Measurements from ENCODE around the gene SEPTIN5.

The SEPTIN5 gene

DNA sequence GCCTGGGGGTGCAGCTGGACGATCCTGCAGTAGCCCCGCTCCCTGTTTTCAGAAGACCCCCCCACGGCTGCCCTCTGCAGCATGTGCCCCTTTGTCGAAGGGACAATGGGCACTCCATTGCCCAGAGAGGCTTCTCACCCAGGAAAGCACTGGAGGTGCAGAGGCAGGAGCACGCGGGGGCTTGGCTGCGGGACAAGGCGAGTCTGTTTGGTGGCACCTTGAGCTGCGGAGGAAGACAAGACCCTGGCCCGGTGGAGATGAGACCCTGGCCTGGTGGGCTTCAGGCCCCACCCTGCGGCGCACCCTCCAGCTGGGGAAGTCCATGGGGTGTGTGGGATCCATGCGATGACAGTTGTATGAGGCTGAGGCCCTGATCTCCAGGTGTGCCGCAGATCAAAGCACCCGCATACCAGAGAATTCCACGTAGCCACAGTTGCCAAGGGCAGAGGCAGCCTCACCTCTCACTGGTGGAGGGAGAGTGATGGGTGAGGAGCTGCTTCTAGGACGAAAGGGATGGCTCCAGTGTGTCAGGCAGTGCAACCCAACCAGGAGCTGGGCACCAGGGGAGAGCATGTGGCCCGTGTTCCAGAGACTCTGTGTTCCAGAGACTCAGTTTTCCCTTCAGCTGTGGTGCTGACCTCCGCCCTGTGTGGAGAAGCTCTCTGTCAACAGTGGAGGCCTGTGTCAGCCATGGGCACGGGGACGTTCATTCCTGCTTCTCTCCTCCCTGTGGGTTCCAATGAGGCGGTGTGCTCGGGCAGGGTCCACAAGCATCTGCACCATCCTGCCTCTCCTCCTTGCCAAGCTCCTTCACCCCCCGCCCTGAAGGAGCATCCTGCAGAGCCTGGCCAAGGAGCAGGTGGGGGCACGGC, 56.3 kb downstream of the SEPTIN5 start:
- H3K36me3 ChIP-seq (ENCODE audit: insufficient read depth, low read length), result no peaks in the 10 kb centered on the region
- TF ChIP-seq, protein P1, sequence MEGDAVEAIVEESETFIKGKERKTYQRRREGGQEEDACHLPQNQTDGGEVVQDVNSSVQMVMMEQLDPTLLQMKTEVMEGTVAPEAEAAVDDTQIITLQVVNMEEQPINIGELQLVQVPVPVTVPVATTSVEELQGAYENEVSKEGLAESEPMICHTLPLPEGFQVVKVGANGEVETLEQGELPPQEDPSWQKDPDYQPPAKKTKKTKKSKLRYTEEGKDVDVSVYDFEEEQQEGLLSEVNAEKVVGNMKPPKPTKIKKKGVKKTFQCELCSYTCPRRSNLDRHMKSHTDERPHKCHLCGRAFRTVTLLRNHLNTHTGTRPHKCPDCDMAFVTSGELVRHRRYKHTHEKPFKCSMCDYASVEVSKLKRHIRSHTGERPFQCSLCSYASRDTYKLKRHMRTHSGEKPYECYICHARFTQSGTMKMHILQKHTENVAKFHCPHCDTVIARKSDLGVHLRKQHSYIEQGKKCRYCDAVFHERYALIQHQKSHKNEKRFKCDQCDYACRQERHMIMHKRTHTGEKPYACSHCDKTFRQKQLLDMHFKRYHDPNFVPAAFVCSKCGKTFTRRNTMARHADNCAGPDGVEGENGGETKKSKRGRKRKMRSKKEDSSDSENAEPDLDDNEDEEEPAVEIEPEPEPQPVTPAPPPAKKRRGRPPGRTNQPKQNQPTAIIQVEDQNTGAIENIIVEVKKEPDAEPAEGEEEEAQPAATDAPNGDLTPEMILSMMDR (conservative IDR thresholded peaks at IDR 0.05; ENCODE audit: low read length), result no peak
- no peak for TF ChIP-seq EZH2phosphoT487 (IDR thresholded peaks at IDR 0.05; ENCODE audit: borderline replicate concordance)
- H4K20me1 ChIP-seq (ENCODE audit: insufficient read depth, low read length, poor library complexity, severe bottlenecking), result no peaks in the 10 kb centered on the region
- H2AFZ ChIP-seq (ENCODE audit: low read length), result no peak overlapping the region
- H3K4me2 ChIP-seq (ENCODE audit: low read depth, low read length, poor library complexity, severe bottlenecking), result no peak overlapping the region
- peaks cover 23% of the 10 kb centered on the region; the same call in 1 of the 2 replicates for H3K79me2 ChIP-seq (ENCODE audit: insufficient read depth, low read length)
- no peaks in the 10 kb centered on the region for H3K9me3 ChIP-seq (ENCODE audit: insufficient read depth, low read depth, low read length)
- no peak overlapping the region for H3K4me3 ChIP-seq (ENCODE audit: low read length, poor library complexity, severe bottlenecking)
- no peaks in the 10 kb centered on the region for H3K9me2 ChIP-seq (replicated peaks; ENCODE audit: low read depth, low read length)
- H3K27me3 ChIP-seq (ENCODE audit: insufficient read depth, low read length, poor library complexity, severe bottlenecking), result no peaks in the 10 kb centered on the region
- no peak overlapping the region for H3K9ac ChIP-seq (ENCODE audit: low read depth, low read length, poor library complexity, severe bottlenecking)
- H3K4me1 ChIP-seq (ENCODE audit: insufficient read depth, low read length, poor library complexity, severe bottlenecking), result no peaks in the 10 kb centered on the region
- H3F3A ChIP-seq (ENCODE audit: low read depth), result no peaks in the 10 kb centered on the region

DNA sequence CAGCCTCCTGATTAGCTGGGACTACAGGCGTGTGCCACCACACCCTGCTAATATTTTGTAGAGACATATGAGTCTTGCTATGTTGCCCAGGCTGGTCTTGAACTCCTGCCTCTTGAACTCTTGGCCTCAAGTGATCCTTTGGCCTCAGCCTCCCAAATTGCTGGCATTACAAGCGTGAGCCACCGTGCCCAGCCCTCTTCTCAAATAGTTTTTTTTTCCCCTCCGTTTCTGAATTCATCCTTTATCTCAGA, 58.0 kb downstream of the SEPTIN5 start:
- no peaks in the 10 kb centered on the region for H3K27me3 ChIP-seq (ENCODE audit: insufficient read depth, low read length, poor library complexity, severe bottlenecking)
- no peak overlapping the region for H3K4me3 ChIP-seq (ENCODE audit: low read length, poor library complexity, severe bottlenecking)
- H3K4me2 ChIP-seq (ENCODE audit: low read depth, low read length, poor library complexity, severe bottlenecking), result no peak overlapping the region

More for the DNA sequence above, 58.0 kb downstream of the SEPTIN5 start:
- Histone ChIP-seq H4K20me1 (ENCODE audit: insufficient read depth, low read length, poor library complexity, severe bottlenecking) (no peaks in the 10 kb centered on the region), H3K9ac (ENCODE audit: low read depth, low read length, poor library complexity, severe bottlenecking) (no peak overlapping the region), H3K9me2 (replicated peaks; ENCODE audit: low read depth, low read length) (no peaks in the 10 kb centered on the region), H3F3A (ENCODE audit: low read depth) (no peaks in the 10 kb centered on the region), H3K9me3 (ENCODE audit: insufficient read depth, low read depth, low read length) (no peaks in the 10 kb centered on the region), H3K36me3 (ENCODE audit: insufficient read depth, low read length) (no peaks in the 10 kb centered on the region), H3K4me1 (ENCODE audit: insufficient read depth, low read length, poor library complexity, severe bottlenecking) (no peaks in the 10 kb centered on the region), H2AFZ (ENCODE audit: low read length) (no peak overlapping the region), H3K79me2 (ENCODE audit: insufficient read depth, low read length) (peaks cover 22% of the 10 kb centered on the region; the same call in 1 of the 2 replicates)
- TF ChIP-seq EZH2phosphoT487 (IDR thresholded peaks at IDR 0.05; ENCODE audit: borderline replicate concordance), result no peak
- TF ChIP-seq, protein P1 (conservative IDR thresholded peaks at IDR 0.05; ENCODE audit: low read length), result no peak
